Measurements from ENCODE around the gene CPD. TPM values are rescaled to one million over a fixed set of nuclear protein-coding genes. Genes with fewer than 3 reads are reported as not detected.

The CPD gene
- total and polyA plus RNA-seq, 9 of the 15 experiments (the other 6 are each of a cell fraction or from before 2014, with no cell fraction given): 4.5 to 24.4 (median 20.4) TPM

DNA sequence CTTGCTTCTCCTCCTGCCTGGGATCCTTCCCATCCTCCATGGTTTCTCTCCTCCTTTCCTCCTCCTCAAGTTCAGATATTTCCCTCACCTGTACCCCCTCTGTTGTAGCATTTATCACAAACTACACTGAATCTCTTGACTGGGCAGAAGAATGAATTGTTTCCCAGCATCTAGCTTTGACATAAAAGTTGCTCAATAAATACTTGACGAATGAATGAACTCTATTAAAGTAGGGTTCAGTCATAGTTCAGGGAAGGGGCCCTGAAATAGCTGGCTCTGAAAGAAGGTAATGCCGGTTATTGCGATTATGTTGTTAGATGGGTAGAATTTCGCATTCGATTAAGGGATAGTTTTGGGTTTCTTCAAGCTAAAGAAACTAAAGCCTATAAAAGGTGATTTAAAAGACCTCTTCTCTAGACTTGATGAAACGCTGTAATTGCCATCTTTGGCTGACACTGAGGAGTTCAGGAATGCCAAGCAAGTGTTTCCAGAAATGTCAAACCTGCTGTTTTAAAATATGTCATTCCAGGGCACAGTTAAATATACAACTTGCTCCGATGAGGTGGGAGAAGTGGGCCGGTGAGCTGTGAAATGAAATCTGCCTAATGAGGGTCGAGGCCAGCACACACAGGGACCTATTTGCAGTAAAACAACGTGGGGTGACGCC lies 1.0 kb upstream of the CPD start (continued):
- TF ChIP-seq HMBOX1 (IDR thresholded peaks at IDR 0.05) (no peak), BRCA1 (IDR thresholded peaks at IDR 0.05) (no peak), BRCA1 (CRISPR knock-in tag; IDR thresholded peaks at IDR 0.05) (no peak), GABPA (tag; conservative IDR thresholded peaks at IDR 0.05; ENCODE audit: low read depth) (no peak), AFF4 (CRISPR knock-in tag; IDR thresholded peaks at IDR 0.05) (no peak), MCM5 (IDR thresholded peaks at IDR 0.05; ENCODE audit: low read depth) (no peak), ZNF407 (IDR thresholded peaks at IDR 0.05; ENCODE audit: low read depth) (no peak)
